Esophagus squamous epithelium (tissue), 4 donors: ENCODE data around the gene CLTCL1.

Experiments
- CTCF ChIP-seq, 6 experiments: fragments of 450-650 bp in 4 of 6; fragments of 200-600 bp in 2 of 6; sonication (generic) in 2 of 6; IDR thresholded peaks; one replicate each; pipeline ENCODE4 v1.5.1; 2016 to 2019; ENCODE audit warnings: antibody characterized with exemption in 6 of 6, mild to moderate bottlenecking in 4 of 6, moderate library complexity in 4 of 6
- POLR2A ChIP-seq, 4 donors: fragments of 450-650 bp; IDR thresholded peaks; one replicate each; pipeline ENCODE4 v1.6.1; 2017; ENCODE audit warnings: antibody characterized with exemption in 4 of 4, mild to moderate bottlenecking in 4 of 4, moderate library complexity in 3 of 4

GRCh38 chr22:19223617-19224016 is 67.9 kb downstream of the CLTCL1 start:
- TF ChIP-seq CTCF (IDR thresholded peaks at IDR 0.05) (no peak), POLR2A (IDR thresholded peaks at IDR 0.05) (no peak)
